ENCODE results near the gene GAN.

- no peak for TF ChIP-seq POLR2A (IDR thresholded peaks at IDR 0.05)
- TF ChIP-seq CTCF (IDR thresholded peaks at IDR 0.05) = no peak
Observed at GRCh38 chr16:81421126-81421525, 106.4 kb downstream of the GAN start.
